HL-60 (cell line): ENCODE results near the gene NDUFB7. TPM values are rescaled to one million over a fixed set of nuclear protein-coding genes. Genes with fewer than 3 reads are reported as not detected.

ENCODE experiments used
- DNase-seq, 2 experiments: peaks; one replicate each; pipeline ENCODE4 v3.0.0-alpha.2; 2010 to 2020; ENCODE audit warnings: low read depth in 1 of 2, low spot score in 1 of 2
- H3K27ac ChIP-seq: fragments of 250-450 bp; sonication (Bioruptor Pico); replicated peaks from 2 replicates; pipeline ENCODE4 v1.5.1; 2020; ENCODE audit warnings: mild to moderate bottlenecking, moderate library complexity
- H3K27me3 ChIP-seq: fragments of 250-450 bp; sonication (Bioruptor Pico); 2 replicates; pipeline ENCODE4 v1.5.1; 2021; ENCODE audit warnings: mild to moderate bottlenecking, moderate library complexity; ENCODE audit not compliant: insufficient read depth, poor library complexity, severe bottlenecking
- H3K4me3 ChIP-seq: replicated peaks from 2 replicates; pipeline ENCODE4 v1.5.1; 2011; ENCODE audit warnings: mild to moderate bottlenecking, control low read depth, low read length; ENCODE audit not compliant: insufficient read depth
- GABPA ChIP-seq: IDR thresholded peaks from 2 replicates; pipeline ENCODE4 v1.6.1; 2012; ENCODE audit warnings: low read depth
- POLR2AphosphoS5 ChIP-seq: IDR thresholded peaks from 2 replicates; pipeline ENCODE4 v1.6.1; 2012; ENCODE audit warnings: low read depth
- SPI1 ChIP-seq: IDR thresholded peaks from 2 replicates; pipeline ENCODE4 v1.6.1; 2012; ENCODE audit warnings: low read depth, mild to moderate bottlenecking, borderline replicate concordance
- microRNA-seq: library from miRNA; unstranded; fragments of <30 nt; microRNA quantifications from one replicate; pipeline ENCODE4, GENCODE V29; 2018
- TF ChIP-seq, protein P1 (sequence below): IDR thresholded peaks from 2 replicates; pipeline ENCODE4 v1.6.1; 2012; ENCODE audit warnings: low read depth; ENCODE audit not compliant: insufficient replicate concordance
- TF ChIP-seq, protein P2 (sequence below): IDR thresholded peaks from one replicate; pipeline ENCODE4 v1.5.1; 2011; ENCODE audit warnings: low read length, control low read depth, inconsistent platforms; ENCODE audit not compliant: insufficient read depth

NDUFB7 gene

DNA sequence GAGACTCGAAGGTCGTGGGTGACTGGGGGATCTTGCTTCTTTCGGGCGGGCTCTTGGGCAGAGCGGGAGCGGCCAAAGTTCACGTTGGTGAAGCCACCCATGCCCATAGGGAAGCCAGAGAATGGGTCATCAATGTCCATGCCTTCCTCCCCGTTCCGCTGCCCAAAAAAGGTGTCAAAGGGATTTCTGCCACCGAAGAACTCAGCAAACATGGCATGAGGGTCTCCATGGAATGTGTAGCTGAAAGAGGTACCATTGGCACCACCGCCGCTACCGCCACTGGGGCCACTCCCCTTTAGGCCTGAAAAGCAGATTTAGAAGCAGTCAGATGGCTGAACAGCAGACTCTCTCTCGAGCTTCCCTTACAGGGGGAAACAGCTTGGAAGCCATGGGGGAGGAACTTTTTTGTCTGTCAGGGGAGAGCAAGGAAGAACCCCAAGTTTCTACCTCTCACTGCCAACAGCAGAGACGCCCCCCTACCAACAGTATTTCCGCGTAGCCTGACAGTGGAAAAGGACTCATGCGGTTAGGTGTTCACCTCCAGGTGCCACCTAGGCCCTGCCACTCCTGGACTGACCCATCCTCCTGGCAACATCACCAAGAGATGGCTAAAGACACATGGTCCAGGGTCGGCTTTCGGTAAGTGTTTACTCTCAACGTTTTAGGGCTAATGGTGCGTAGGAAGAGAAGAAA, 55.0 kb downstream of the NDUFB7 start:
- H3K27ac ChIP-seq, result no peak overlapping the region
- TF ChIP-seq, protein P1, sequence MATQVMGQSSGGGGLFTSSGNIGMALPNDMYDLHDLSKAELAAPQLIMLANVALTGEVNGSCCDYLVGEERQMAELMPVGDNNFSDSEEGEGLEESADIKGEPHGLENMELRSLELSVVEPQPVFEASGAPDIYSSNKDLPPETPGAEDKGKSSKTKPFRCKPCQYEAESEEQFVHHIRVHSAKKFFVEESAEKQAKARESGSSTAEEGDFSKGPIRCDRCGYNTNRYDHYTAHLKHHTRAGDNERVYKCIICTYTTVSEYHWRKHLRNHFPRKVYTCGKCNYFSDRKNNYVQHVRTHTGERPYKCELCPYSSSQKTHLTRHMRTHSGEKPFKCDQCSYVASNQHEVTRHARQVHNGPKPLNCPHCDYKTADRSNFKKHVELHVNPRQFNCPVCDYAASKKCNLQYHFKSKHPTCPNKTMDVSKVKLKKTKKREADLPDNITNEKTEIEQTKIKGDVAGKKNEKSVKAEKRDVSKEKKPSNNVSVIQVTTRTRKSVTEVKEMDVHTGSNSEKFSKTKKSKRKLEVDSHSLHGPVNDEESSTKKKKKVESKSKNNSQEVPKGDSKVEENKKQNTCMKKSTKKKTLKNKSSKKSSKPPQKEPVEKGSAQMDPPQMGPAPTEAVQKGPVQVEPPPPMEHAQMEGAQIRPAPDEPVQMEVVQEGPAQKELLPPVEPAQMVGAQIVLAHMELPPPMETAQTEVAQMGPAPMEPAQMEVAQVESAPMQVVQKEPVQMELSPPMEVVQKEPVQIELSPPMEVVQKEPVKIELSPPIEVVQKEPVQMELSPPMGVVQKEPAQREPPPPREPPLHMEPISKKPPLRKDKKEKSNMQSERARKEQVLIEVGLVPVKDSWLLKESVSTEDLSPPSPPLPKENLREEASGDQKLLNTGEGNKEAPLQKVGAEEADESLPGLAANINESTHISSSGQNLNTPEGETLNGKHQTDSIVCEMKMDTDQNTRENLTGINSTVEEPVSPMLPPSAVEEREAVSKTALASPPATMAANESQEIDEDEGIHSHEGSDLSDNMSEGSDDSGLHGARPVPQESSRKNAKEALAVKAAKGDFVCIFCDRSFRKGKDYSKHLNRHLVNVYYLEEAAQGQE, result no peak
- TF ChIP-seq, protein P2, sequence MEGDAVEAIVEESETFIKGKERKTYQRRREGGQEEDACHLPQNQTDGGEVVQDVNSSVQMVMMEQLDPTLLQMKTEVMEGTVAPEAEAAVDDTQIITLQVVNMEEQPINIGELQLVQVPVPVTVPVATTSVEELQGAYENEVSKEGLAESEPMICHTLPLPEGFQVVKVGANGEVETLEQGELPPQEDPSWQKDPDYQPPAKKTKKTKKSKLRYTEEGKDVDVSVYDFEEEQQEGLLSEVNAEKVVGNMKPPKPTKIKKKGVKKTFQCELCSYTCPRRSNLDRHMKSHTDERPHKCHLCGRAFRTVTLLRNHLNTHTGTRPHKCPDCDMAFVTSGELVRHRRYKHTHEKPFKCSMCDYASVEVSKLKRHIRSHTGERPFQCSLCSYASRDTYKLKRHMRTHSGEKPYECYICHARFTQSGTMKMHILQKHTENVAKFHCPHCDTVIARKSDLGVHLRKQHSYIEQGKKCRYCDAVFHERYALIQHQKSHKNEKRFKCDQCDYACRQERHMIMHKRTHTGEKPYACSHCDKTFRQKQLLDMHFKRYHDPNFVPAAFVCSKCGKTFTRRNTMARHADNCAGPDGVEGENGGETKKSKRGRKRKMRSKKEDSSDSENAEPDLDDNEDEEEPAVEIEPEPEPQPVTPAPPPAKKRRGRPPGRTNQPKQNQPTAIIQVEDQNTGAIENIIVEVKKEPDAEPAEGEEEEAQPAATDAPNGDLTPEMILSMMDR, result no peak
- TF ChIP-seq SPI1, result no peak
- no peak for TF ChIP-seq GABPA
- TF ChIP-seq POLR2AphosphoS5, result no peak
- peak overlapping the region; percentile 78 for H3K4me3 ChIP-seq
- no peaks in the 10 kb centered on the region for H3K27me3 ChIP-seq
- DNase-seq, result no peak

Small RNA genes within 50 kb of the gene (microRNA-seq; reads per million reads assigned to microRNA genes)
- not detected for gene MIR639
